GM23338 (cell line): ENCODE measurements around the gene HDDC3. TPM values are rescaled to one million over a fixed set of nuclear protein-coding genes. Genes with fewer than 3 reads are reported as not detected.

ENCODE experiments used
- ATAC-seq: fragments of 200-7000 bp; cut with Tn5 transposase; 3 replicates; pipeline ENCODE4 v1.9.1; 2020
- DNase-seq: peaks from one replicate; pipeline ENCODE4 v3.0.0-alpha.2; 2015; ENCODE audit warnings: low spot score
- H2AFZ ChIP-seq: fragments of 200-600 bp; sonication (generic); 2 replicates; pipeline ENCODE4 v1.8.0; 2016; ENCODE audit warnings: antibody characterized with exemption, mild to moderate bottlenecking, moderate library complexity
- H3F3A ChIP-seq: fragments of 200-600 bp; sonication (generic); replicated peaks from 2 replicates; pipeline ENCODE4 v1.8.0; 2017; ENCODE audit warnings: antibody characterized with exemption, mixed run types, low read depth
- H3K27ac ChIP-seq: fragments of 200-600 bp; sonication (generic); 2 replicates; pipeline ENCODE4 v1.6.1; 2016; ENCODE audit warnings: low read depth
- H3K27me3 ChIP-seq: fragments of 200-600 bp; sonication (generic); 2 replicates; pipeline ENCODE4 v1.8.0; 2016; ENCODE audit warnings: mild to moderate bottlenecking, mixed run types, moderate library complexity; ENCODE audit not compliant: insufficient read depth
- H3K36me3 ChIP-seq: fragments of 200-600 bp; sonication (generic); 2 replicates; pipeline ENCODE4 v1.8.0; 2016; ENCODE audit warnings: mild to moderate bottlenecking; ENCODE audit not compliant: insufficient read depth
- H3K4me1 ChIP-seq: fragments of 200-600 bp; sonication (generic); 2 replicates; pipeline ENCODE4 v1.8.0; 2016; ENCODE audit warnings: mild to moderate bottlenecking, moderate library complexity; ENCODE audit not compliant: insufficient read depth
- H3K4me2 ChIP-seq: fragments of 200-600 bp; sonication (generic); 2 replicates; pipeline ENCODE4 v1.7.1; 2017; ENCODE audit warnings: mixed run types
- H3K4me3 ChIP-seq: fragments of 200-600 bp; sonication (generic); 2 replicates; pipeline ENCODE4 v1.6.1; 2016; ENCODE audit warnings: mixed run types
- H3K79me2 ChIP-seq: fragments of 200-600 bp; sonication (generic); replicated peaks from 2 replicates; pipeline ENCODE4 v1.8.0; 2017; ENCODE audit warnings: mild to moderate bottlenecking; ENCODE audit not compliant: insufficient read depth
- H3K9me2 ChIP-seq: fragments of 200-600 bp; sonication (generic); 2 replicates; pipeline ENCODE4 v1.8.0; 2017; ENCODE audit not compliant: insufficient read depth
- H4K20me1 ChIP-seq: fragments of 200-600 bp; sonication (generic); replicated peaks from 2 replicates; pipeline ENCODE4 v1.8.0; 2017; ENCODE audit warnings: mild to moderate bottlenecking; ENCODE audit not compliant: insufficient read depth
- H3K27ac Mint-ChIP-seq: 2 replicates; pipeline ENCODE4 v1.8.0; 2020; ENCODE audit warnings: inconsistent platforms, mild to moderate bottlenecking, moderate library complexity, mixed read lengths
- H3K27me3 Mint-ChIP-seq: 3 replicates; pipeline ENCODE4 v1.8.0; 2022; ENCODE audit warnings: low read depth, mild to moderate bottlenecking, moderate library complexity, mixed read lengths, inconsistent platforms; ENCODE audit not compliant: insufficient read depth, poor library complexity
- H3K36me3 Mint-ChIP-seq: 3 replicates; pipeline ENCODE4 v1.8.0; 2021; ENCODE audit warnings: low read depth, mild to moderate bottlenecking, inconsistent platforms, moderate library complexity, mixed read lengths
- H3K4me1 Mint-ChIP-seq: 3 replicates; pipeline ENCODE4 v1.8.0; 2020; ENCODE audit warnings: mild to moderate bottlenecking, inconsistent platforms, mixed read lengths
- H3K4me3 Mint-ChIP-seq: 3 replicates; pipeline ENCODE4 v1.8.0; 2021; ENCODE audit warnings: moderate library complexity, mild to moderate bottlenecking, inconsistent platforms, mixed read lengths
- H3K9me3 Mint-ChIP-seq: 3 replicates; pipeline ENCODE4 v1.8.0; 2020; ENCODE audit warnings: moderate library complexity, mild to moderate bottlenecking, inconsistent platforms, mixed read lengths
- CREB1 ChIP-seq: fragments of 250-450 bp; sonication (Bioruptor Pico); IDR thresholded peaks from 2 replicates; pipeline ENCODE4 v1.5.0; 2020; ENCODE audit warnings: low read depth, mild to moderate bottlenecking, moderate library complexity
- CTCF ChIP-seq, 2 experiments: fragments of 200-600 bp in 1 of 2; sonication (generic) in 1 of 2; conservative IDR thresholded peaks; 2 replicates each; pipeline versions ENCODE4 v1.5.1 to v1.6.1; 2016 to 2017; ENCODE audit warnings: antibody characterized with exemption in 2 of 2, low read depth in 2 of 2, mild to moderate bottlenecking in 2 of 2, moderate library complexity in 1 of 2
- ETS1 ChIP-seq: IDR thresholded peaks from 2 replicates; pipeline ENCODE4 v1.6.1; 2016; ENCODE audit warnings: antibody characterized with exemption
- EZH2 ChIP-seq: fragments of 200-600 bp; sonication (generic); IDR thresholded peaks from one replicate; pipeline ENCODE4 v1.8.0; 2017; ENCODE audit warnings: antibody characterized with exemption, mild to moderate bottlenecking, low read depth; ENCODE audit not compliant: unreplicated experiment
- EZH2phosphoT487 ChIP-seq: fragments of 200-600 bp; sonication (generic); IDR thresholded peaks from one replicate; pipeline ENCODE4 v1.8.1; 2018; ENCODE audit warnings: antibody characterized with exemption; ENCODE audit not compliant: unreplicated experiment
- JUNB ChIP-seq: IDR thresholded peaks from one replicate; pipeline ENCODE4 v1.6.1; 2016; ENCODE audit warnings: antibody characterized with exemption; ENCODE audit not compliant: unreplicated experiment
- NANOG ChIP-seq: IDR thresholded peaks from 2 replicates; pipeline ENCODE4 v1.6.1; 2016; ENCODE audit warnings: antibody characterized with exemption, borderline replicate concordance
- POLR2AphosphoS5 ChIP-seq: IDR thresholded peaks from 2 replicates; pipeline ENCODE4 v1.6.1; 2016; ENCODE audit warnings: antibody characterized with exemption, low read depth
- REST ChIP-seq: IDR thresholded peaks from one replicate; pipeline ENCODE4 v1.6.1; 2018; ENCODE audit warnings: antibody characterized with exemption; ENCODE audit not compliant: unreplicated experiment
- ZNF114 ChIP-seq: fragments of 250-450 bp; sonication (Bioruptor Pico); IDR thresholded peaks from 2 replicates; pipeline ENCODE4 v1.5.0; 2020; ENCODE audit warnings: mild to moderate bottlenecking, moderate library complexity
- ZNF331 ChIP-seq: fragments of 250-450 bp; sonication (Bioruptor Pico); IDR thresholded peaks from 2 replicates; pipeline ENCODE4 v1.5.0; 2020; ENCODE audit warnings: low read depth, mild to moderate bottlenecking, moderate library complexity
- polyA plus RNA-seq: library from polyadenylated mRNA; unstranded; fragments of >200 nt; fragmentation: Nextera tagmentation; extraction: Ambion mirVana; gene quantifications from 2 replicates; pipeline ENCODE4 v1.2.1, GENCODE V29; 2016
- total RNA-seq: library from RNA; depleted of rRNA; stranded (reverse); fragments of >200 nt; shearing (Covaris generic); gene quantifications from 2 replicates; pipeline ENCODE4 v1.2.3, GENCODE V29; 2014

HDDC3 gene
- total and polyA plus RNA-seq, 2 experiments from 2014 or later, result 17.4 to 19.0 TPM

- TF ChIP-seq ZNF114 (no peak), ETS1 (no peak), CTCF (conservative IDR thresholded peaks at IDR 0.05; ENCODE audit: low read depth in 2 of 2) (no peak), JUNB (no peak), POLR2AphosphoS5 (no peak), CREB1 (CRISPR knock-in tag) (no peak), EZH2 (no peak), ZNF331 (CRISPR knock-in tag) (no peak)
Observed at GRCh38 chr15:90921887-90922286, 10.5 kb downstream of the HDDC3 start (continued).

- Mint-ChIP-seq H3K9me3 (no peaks in the 10 kb centered on the region), H3K27ac (no peak overlapping the region)
Observed at GRCh38 chr15:90918835-90919234, 13.5 kb downstream of the HDDC3 start.

GRCh38 chr15:90918034-90918788, 14.1 kb downstream of the HDDC3 start:
- peaks cover 11% of the 10 kb centered on the region for H3K4me1 Mint-ChIP-seq
- no peak for ATAC-seq
- no peaks in the 10 kb centered on the region for H3K9me3 Mint-ChIP-seq
- TF ChIP-seq POLR2AphosphoS5, result no peak
- TF ChIP-seq EZH2, result no peak
- no peak for TF ChIP-seq ZNF114
- TF ChIP-seq ZNF331 (CRISPR knock-in tag), result no peak
- TF ChIP-seq JUNB, result no peak
- TF ChIP-seq CREB1 (CRISPR knock-in tag), result no peak
- no peak for TF ChIP-seq NANOG
- TF ChIP-seq REST, result no peak

More at GRCh38 chr15:90918835-90919234, 13.5 kb downstream of the HDDC3 start:
- no peak overlapping the region for H3K4me2 ChIP-seq
- no peak overlapping the region for H3K27ac ChIP-seq
- H3K79me2 ChIP-seq, result no peaks in the 10 kb centered on the region
- H3K9me2 ChIP-seq, result no peaks in the 10 kb centered on the region
- Mint-ChIP-seq H3K36me3 (peaks cover 10% of the 10 kb centered on the region; the same call in 2 of the 3 replicates), H3K27me3 (peaks cover 10% of the 10 kb centered on the region), H3K4me1 (peaks cover 11% of the 10 kb centered on the region), H3K4me3 (no peak overlapping the region)
- no peak overlapping the region for H3K4me3 ChIP-seq
- H3K4me1 ChIP-seq, result 0 out of 2 replicates have a peak, but pooled peaks cover 6% of the 10 kb centered on the region
- no peak for ATAC-seq
- H3K27me3 ChIP-seq, result no peaks in the 10 kb centered on the region
- no peaks in the 10 kb centered on the region for H3K36me3 ChIP-seq
- no peak for TF ChIP-seq EZH2phosphoT487
- no peak for TF ChIP-seq ZNF114
- no peaks in the 10 kb centered on the region for H3F3A ChIP-seq
- no peaks in the 10 kb centered on the region for H4K20me1 ChIP-seq
- DNase-seq, result no peak
- H2AFZ ChIP-seq, result no peak overlapping the region

More at GRCh38 chr15:90918034-90918788, 14.1 kb downstream of the HDDC3 start:
- Histone ChIP-seq H3K27ac (no peak overlapping the region), H3F3A (no peaks in the 10 kb centered on the region), H3K4me3 (no peak overlapping the region), H3K27me3 (no peaks in the 10 kb centered on the region), H3K4me1 (0 out of 2 replicates have a peak, but pooled peaks cover 6% of the 10 kb centered on the region), H3K79me2 (no peaks in the 10 kb centered on the region), H4K20me1 (no peaks in the 10 kb centered on the region), H2AFZ (no peak overlapping the region), H3K36me3 (no peaks in the 10 kb centered on the region), H3K4me2 (no peak overlapping the region), H3K9me2 (no peaks in the 10 kb centered on the region)
- no peak overlapping the region for H3K4me3 Mint-ChIP-seq
- H3K36me3 Mint-ChIP-seq, result peaks cover 10% of the 10 kb centered on the region
- DNase-seq, result no peak
- H3K27me3 Mint-ChIP-seq, result peaks cover 10% of the 10 kb centered on the region
- H3K27ac Mint-ChIP-seq, result no peak overlapping the region; the same call in 1 of the 2 replicates
